ENCODE data around the gene COL26A1.

Gene COL26A1

DNA sequence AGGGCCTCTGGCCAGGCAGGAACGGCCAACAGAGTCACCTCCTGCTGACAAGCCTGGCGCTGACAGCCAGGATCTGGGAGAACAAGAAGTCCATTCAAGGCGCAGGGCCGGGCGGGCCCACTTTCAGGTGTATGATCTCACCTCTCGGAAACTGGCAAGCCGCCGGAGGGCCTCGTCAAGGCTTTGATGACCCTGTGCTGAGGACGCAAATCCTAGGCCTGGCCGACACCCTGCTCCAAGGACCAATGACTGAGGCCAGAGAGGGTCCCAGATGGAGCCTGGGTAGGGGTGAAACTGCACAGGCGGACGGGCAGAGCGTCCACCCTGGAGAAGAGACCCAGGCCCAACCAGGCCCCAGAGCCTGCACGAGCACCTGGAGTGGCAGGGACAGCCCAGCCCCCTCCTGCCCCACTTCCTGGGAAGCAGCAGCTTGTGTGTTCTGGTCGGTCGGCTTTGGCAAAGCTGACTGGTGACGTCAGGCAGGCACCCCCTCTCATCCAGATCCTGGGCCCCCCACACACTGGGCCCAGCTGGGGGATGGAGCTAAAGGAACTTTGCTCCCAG, 235.8 kb downstream of the COL26A1 start:
- TF ChIP-seq FOXP2 (optimal IDR thresholded peaks at IDR 0.05; ENCODE audit: borderline replicate concordance, extremely low read depth, extremely low read length, insufficient read depth) (no peak), SIN3A (IDR thresholded peaks at IDR 0.05; ENCODE audit: borderline replicate concordance, insufficient read depth, low read length) (no peak), TAF1 (IDR thresholded peaks at IDR 0.05; ENCODE audit: borderline replicate concordance, insufficient read depth, low read length) (no peak), POLR2AphosphoS5 (IDR thresholded peaks at IDR 0.05; ENCODE audit: low read depth, low read length) (no peak)
- TF ChIP-seq, protein P1, sequence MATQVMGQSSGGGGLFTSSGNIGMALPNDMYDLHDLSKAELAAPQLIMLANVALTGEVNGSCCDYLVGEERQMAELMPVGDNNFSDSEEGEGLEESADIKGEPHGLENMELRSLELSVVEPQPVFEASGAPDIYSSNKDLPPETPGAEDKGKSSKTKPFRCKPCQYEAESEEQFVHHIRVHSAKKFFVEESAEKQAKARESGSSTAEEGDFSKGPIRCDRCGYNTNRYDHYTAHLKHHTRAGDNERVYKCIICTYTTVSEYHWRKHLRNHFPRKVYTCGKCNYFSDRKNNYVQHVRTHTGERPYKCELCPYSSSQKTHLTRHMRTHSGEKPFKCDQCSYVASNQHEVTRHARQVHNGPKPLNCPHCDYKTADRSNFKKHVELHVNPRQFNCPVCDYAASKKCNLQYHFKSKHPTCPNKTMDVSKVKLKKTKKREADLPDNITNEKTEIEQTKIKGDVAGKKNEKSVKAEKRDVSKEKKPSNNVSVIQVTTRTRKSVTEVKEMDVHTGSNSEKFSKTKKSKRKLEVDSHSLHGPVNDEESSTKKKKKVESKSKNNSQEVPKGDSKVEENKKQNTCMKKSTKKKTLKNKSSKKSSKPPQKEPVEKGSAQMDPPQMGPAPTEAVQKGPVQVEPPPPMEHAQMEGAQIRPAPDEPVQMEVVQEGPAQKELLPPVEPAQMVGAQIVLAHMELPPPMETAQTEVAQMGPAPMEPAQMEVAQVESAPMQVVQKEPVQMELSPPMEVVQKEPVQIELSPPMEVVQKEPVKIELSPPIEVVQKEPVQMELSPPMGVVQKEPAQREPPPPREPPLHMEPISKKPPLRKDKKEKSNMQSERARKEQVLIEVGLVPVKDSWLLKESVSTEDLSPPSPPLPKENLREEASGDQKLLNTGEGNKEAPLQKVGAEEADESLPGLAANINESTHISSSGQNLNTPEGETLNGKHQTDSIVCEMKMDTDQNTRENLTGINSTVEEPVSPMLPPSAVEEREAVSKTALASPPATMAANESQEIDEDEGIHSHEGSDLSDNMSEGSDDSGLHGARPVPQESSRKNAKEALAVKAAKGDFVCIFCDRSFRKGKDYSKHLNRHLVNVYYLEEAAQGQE (IDR thresholded peaks at IDR 0.05; ENCODE audit: insufficient read depth in 1 of 2, low read depth in 2 of 2, low read length in 2 of 2) = no peak

DNA sequence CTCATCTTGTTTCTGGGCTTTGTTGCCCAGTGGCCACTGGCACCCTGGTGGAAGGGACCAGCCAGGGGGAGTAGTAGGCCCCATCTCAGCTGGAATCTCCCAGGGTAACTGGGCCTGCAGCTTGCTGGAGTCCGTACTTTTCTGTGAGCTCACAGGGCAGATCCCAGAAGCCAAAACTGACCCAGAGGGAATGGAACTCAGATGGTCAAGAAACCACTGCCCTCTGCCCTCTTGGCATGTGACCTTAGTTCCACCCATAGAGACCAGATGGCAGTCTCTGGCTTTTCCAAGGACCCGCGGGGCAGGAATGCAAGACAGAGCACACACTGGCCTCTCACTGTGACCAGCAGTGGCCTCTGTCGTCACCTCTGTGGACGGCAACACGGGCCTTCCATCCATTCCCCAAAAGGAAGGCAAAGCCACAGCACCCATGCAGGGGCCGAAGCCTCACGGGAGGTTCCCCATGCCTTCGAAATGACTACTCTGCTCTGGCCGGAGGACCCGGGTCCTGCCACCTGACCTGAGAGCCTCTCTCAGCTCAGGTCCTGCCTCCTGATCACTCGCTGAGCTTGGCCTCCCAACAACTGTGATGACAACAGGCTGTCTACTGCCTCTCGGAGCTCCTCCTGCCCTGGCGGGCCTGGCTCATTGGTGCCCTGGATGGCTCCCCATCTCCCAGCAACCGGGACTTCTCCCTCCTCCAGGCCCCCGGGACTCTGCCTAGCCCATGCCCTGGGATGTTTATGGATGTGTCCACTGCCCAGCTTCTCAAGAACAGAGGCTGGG, 236.5 kb downstream of the COL26A1 start:
- no peak for TF ChIP-seq FOXP2 (optimal IDR thresholded peaks at IDR 0.05; ENCODE audit: borderline replicate concordance, extremely low read depth, extremely low read length, insufficient read depth)
- TF ChIP-seq, protein P1 (IDR thresholded peaks at IDR 0.05; ENCODE audit: insufficient read depth in 1 of 2, low read depth in 2 of 2, low read length in 2 of 2) = no peak

DNA sequence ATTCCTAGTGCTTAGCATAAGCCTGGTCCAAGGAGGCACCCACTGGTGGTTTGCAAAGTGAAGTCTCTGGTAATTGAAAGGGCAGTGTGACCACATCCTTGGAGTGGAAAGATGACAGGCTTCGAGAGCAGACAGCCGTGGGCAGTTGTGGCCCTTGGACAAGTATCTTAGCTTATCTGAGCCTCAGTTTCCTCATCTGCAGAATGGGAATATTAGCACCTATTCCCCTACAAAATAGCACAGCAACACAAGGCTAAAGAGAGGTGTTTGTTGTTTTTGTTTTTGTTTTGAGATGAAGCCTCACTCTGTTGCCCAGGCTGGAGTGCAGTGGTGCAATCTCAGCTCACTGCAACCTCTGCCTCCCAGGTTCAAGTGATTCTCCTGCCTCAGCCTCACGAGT, 237.1 kb downstream of the COL26A1 start:
- no peak for TF ChIP-seq TAF1 (IDR thresholded peaks at IDR 0.05; ENCODE audit: borderline replicate concordance, insufficient read depth, low read length)
- TF ChIP-seq SIN3A (IDR thresholded peaks at IDR 0.05; ENCODE audit: borderline replicate concordance, insufficient read depth, low read length) = no peak
- TF ChIP-seq POLR2AphosphoS5 (IDR thresholded peaks at IDR 0.05; ENCODE audit: low read depth, low read length) = no peak
- TF ChIP-seq, protein P1 (IDR thresholded peaks at IDR 0.05; ENCODE audit: insufficient read depth in 1 of 2, low read depth in 2 of 2, low read length in 2 of 2) = no peak
- TF ChIP-seq FOXP2 (optimal IDR thresholded peaks at IDR 0.05; ENCODE audit: borderline replicate concordance, extremely low read depth, extremely low read length, insufficient read depth) = no peak

DNA sequence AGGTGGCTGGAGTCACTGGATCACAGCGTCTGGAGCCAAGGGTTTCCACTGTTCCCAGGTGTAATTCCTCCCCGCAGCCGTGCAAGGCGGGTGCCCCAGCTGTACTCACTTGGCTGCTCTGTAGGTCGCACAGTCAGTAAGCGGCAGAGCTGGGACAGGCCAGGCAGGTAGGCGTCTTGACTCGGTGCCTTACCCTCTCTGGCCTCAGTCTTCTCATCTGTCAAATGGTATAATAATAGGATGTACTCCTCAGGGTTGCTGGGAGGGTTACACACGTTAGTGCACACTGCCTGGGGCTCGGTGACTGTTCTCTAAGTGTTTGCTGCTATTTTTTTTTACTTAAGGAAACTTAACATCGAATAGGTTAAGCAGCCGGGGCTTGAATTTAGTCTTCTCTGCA, 239.4 kb downstream of the COL26A1 start:
- no peak for TF ChIP-seq TAF1 (IDR thresholded peaks at IDR 0.05; ENCODE audit: borderline replicate concordance, insufficient read depth, low read length)
- no peak for TF ChIP-seq FOXP2 (optimal IDR thresholded peaks at IDR 0.05; ENCODE audit: borderline replicate concordance, extremely low read depth, extremely low read length, insufficient read depth)
- TF ChIP-seq, protein P1 (IDR thresholded peaks at IDR 0.05; ENCODE audit: insufficient read depth in 1 of 2, low read depth in 2 of 2, low read length in 2 of 2) = no peak
- TF ChIP-seq POLR2AphosphoS5 (IDR thresholded peaks at IDR 0.05; ENCODE audit: low read depth, low read length) = no peak
- no peak for TF ChIP-seq SIN3A (IDR thresholded peaks at IDR 0.05; ENCODE audit: borderline replicate concordance, insufficient read depth, low read length)

Data from PFSK-1 (cell line).